ENCODE measurements around the gene FUCA2.
"Not testable (repeated sequence)": the region's sequence is repeated elsewhere in the genome, so short reads cannot be mapped to it uniquely, and the experiment has no call there.

FUCA2 gene

DNA sequence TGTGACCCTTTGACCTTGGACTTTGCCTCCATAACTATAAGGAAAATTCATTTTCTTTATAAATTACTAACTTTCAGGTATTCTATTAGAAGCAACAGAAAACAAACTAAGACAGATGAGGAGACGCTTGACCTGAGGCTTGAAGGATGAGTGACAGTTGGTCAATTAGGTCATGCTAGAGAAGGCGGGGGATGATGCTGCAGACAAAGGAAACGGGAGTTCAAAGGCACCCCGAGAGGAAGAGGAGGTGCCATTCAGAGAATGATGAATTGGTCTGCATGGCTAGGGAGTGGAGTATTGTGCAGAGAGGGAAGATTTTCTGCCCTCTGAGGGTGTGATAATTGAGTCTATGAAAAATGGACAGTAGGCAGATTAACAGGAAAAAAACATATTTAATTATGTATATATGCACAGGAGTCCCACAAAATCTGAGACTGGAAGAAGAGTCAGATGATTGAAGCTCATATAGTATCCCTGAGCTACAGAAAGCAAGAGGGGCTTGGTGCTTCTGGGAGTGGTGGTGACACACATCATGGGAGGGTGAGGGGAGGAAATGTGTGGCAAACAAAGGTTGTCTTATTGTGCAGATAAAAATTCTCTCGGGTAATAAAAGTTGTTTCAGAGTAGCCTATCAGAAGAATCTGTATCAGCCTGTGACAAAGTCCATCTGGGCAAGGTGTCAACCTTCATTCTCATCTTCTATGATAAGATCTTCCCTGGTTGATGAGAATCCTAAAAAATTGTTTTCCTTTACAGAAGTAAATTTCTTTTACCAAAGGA, 20.4 kb upstream of the FUCA2 start:
- DNase-seq, result no peak

GRCh38 chr6:143529095-143529494, 17.6 kb upstream of the FUCA2 start:
- no peak for DNase-seq

GRCh38 chr6:143528164-143528811, 16.8 kb upstream of the FUCA2 start:
- DNase-seq, result no peak

DNA sequence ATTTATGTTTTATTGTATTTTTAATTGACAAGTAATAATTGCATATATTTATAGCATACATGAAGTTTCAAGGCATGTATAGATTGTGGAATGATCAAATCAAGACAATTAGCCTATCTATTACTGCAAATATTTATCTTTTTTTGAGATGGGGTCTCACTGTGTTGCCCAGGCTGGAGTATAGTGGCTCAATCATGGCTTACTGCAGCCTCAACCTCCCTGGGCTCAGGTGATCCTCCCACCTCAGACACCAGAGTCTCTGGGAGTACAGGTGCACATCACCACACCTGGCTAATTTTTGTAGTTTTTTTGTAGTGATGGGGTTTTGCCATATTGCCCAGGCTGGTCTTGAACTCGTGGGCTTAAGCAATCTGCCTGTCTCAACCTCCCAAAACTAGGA, 16.2 kb upstream of the FUCA2 start:
- DNase-seq, result no peak

DNA sequence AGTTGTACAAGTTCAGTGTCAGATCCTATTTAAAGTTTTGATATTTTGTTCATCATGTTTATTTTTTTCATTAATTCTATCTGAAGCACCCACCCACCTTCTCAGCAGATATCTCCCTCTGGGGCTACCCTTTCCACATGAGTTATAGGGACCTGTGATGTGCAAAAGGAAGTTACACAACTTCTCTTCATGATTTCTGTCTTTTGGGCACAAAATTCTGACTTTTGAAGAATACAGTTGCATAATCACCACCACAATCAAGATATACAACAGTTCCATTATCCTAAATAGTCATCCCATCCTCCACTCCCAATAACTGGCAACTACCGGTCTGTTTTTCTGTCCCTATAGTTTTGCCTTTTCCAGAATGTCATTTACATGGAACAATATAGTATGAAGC, 13.8 kb upstream of the FUCA2 start:
- DNase-seq, result no peak

- no peak for DNase-seq
Measured at GRCh38 chr6:143522039-143522600, 10.6 kb upstream of the FUCA2 start.

GRCh38 chr6:143517447-143517773, 5.9 kb upstream of the FUCA2 start:
- no peak for DNase-seq

DNA sequence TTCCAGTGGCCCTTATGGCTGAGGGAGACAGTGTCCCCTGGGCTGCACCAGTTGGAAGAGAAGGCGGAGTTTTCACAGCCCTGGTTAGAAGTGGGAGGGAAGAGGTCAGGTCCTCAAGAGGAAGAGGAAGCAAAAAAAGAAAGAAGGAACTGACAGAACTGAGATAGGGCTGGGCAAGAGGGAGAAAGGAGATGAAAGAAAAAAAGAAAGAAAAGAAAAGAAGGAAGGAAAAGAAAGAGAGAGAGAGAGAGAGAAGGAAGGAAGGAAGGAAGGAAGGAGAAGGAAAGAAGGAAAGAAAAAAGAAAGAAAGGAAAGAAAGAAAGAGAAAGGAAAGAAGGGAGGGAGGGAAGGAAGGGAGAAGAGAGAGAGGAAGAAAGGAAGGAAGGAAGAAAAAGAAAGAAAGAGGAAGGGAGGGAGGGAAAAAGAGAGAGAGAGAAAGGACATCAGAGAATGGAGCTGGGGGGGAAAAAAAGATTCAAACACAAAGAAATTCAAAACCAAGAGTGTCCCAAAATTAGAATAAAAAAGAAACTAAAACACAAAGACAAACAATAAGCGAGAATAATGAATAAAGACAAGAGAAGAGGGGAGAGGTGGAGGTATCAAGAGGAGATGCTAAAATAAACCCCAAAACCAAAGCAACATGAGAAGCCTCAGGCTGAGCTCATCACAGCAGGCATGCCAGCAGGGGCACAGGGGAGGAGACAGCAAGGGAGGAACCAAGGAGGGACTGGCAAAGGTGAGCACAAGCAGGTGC, 5.3 kb upstream of the FUCA2 start:
- DNase-seq, result no peak

DNA sequence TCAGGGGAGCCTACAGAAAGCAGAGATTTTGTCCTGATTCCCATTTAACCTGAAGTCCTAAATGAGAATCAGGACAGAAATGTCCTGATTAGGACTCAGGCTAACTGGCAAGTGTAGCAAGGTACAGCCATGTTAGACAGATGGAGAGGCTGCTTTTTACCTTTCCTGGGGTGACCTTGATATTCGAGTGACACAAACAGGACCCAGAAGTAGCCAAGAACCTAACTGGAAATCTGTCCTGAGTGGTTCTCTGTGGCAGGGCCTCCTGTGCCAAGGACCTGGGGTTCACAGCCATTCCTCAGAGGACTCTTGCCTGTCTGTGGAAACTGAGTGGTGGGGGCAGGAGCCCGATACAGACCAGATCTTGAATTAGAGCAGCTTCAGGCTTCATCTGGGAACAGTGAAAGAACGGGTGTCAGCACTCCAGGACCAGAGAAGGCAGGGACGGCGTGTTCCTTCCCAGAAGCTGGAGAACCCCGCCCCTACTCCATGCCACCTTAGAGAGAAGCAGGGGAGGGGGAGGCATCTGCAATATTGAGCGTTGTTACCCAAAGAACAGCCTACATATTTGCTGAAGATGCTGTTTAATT, 4.3 kb upstream of the FUCA2 start:
- DNase-seq, result no peak

- no peak for DNase-seq
Measured at GRCh38 chr6:143515061-143515760, 3.7 kb upstream of the FUCA2 start.

DNA sequence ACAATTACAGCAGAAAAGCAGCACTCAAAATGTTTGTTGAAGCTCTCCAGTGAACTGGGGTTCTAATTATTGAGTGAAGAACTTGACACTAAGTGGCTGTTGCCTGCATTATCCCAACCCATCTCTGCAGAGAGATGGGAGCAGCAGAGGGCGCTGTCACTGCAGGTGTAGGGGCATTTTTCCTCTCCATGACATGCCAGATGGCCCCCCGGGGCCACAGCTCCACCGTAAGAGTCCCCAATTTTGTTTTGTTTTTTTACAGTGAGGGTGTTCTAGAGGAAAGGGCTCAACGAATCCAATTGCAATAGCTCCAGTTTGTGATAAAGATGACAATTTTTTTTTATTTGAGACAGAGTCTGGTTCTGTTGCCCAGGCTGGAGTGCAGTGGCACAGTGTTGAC, 1.9 kb upstream of the FUCA2 start:
- no peak for DNase-seq

DNA sequence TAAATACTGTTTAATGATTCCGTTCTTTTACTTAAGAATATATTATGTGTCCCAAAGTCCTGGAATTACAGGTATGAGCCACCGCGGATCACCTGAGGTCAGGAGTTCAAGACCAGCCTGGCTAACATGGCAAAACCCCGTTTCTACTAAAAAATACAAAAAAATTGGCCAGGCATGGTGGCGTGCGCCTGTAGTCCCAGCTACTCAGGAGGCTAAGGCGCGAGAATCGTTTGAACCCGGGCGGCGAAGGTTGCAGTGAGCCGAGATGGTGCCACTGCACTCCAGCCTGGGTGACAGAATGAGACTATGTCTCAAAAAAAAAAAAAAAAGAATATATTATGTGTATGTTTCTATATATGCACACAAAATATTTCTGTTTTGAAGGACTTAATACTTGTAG, 1.2 kb downstream of the FUCA2 start:
- DNase-seq, result not testable (repeated sequence)

DNA sequence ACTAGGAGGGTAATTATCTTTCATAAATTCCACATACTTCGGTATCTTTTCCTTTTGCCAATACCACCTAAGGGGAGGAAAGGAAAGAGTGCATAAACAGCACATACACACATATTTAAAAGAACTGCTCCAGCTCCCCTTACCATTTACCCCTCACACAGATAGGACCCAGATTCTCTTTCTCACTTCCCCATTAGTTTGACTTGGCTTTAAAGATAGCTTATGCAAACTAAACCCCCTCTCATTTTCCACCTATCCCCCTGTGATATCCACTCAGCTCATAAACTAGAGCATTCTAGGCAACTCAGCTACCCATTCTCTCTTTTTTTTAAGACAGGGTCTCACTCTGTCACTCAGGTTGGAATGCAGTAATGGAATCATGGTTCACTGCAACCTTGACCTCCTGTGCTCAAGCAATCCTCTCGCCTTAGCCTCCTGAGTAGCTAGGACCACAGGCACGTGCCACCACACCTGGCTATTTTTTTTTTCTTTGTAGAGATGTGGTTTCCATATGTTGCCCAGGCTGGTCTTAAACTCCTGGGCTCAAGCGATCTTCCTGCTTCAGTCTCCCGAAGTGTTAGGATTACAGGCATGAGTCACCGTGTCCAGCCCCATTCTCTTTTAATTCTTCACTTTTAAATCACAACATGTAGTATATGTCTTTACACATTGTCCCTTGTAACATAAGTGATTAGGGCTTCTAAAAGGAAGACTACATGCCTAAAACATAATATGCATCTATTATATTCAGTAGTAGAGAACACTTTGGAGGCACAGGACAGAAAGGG, 4.0 kb downstream of the FUCA2 start:
- DNase-seq, result no peak

GRCh38 chr6:143506620-143507019, 4.9 kb downstream of the FUCA2 start:
- no peak for DNase-seq

DNA sequence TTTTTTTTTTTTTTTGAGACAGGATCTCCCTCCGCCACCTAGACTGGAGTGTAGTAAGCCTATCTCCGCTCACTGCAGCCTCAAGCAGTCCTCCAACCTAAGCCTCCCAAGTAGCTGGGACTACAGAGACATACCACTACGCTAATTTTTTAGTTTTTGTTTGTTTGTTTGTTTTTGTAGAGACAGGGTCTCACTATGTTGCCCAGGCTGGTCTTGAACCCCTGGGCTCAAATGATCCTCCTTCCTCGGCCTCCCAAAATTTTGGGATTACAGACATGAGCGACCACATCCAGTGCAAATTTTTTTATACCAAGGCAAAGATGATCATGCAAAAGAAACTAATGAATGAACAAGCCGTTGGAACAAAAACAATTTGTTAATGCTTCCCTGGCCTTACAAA, 5.3 kb downstream of the FUCA2 start:
- no peak for DNase-seq

DNA sequence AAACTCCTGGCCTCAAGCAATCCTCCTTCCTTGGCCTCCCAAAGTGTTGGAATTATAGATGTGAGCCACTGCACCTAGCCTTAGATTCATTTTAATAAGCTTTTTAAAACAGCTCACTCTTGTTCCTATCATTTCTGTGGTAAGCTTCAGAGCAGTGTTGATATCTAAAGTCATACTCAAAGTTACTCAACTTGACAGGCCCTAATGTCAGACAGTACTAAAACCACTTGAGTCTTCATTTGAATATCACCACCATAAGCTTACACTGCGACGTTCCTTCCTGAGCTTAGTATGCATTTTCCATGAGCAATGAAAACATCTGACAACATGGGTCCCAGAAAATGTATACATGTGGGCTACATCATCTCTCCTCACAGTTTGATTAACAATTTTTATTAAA, 6.0 kb downstream of the FUCA2 start:
- DNase-seq, result no peak

GRCh38 chr6:143505111-143505510, 6.4 kb downstream of the FUCA2 start:
- no peak for DNase-seq

DNA sequence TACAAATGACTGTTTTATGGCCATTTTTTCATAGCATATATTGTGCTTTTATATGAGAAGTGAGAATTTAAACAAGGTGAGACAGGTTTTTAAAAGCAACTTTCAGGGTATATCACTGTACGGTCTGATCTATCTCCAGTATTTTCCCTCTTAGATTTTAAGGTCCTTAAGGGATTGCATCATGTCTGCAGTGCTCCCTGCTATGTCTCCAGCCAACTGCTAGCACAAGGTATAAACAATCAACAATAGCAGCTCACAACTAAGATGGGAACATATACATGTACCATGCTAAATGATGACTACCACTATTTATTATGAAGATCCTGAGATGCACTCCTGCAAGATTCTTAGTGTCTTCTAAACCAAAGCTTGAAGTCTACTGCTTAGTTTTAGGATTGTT, 7.2 kb downstream of the FUCA2 start:
- no peak for DNase-seq

- DNase-seq, result no peak
Measured at GRCh38 chr6:143501851-143502250, 9.7 kb downstream of the FUCA2 start.

- no peak for DNase-seq
Measured at GRCh38 chr6:143498428-143498827, 13.1 kb downstream of the FUCA2 start.

GRCh38 chr6:143496974-143497373, 14.5 kb downstream of the FUCA2 start:
- DNase-seq, result no peak

DNA sequence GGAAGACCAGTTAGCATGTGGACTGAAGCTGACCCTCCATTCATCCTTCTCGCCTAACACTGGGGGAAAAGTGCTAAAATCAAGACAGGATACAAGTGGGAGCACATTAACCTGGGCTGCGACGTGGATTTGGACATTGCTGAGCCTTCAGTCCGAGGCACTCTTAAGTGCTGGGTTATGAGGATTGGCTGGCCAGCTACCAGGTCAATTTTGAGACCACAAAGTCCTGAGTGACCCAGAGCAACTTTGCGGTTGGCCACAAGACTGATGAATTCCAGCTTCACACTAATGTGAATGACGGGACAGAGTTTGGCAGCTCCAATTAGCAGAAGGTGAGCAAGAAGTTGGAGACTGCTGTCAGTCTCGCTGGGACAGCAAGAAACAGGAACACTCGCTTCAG, 20.7 kb downstream of the FUCA2 start:
- no peak for DNase-seq
